ENCODE data around the gene RBBP7.

DNA sequence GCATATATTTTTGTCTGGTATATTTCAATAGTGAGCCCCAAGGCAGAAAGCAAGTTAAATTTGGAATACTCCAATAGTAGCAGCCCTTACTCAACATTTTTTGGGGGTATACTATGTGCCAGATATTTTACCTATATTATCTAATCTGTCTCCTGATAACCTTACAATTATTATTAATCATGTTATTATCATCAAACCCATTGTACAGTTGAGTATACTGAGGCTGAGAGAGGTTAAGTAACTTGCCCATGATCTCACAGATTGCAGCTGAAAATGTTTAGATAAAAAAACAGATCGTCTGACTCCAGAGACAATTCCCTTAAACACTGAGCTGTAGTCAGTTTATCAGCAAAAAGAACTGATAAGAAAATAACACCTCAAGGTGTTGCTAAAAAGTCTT is 6.5 kb upstream of the RBBP7 start:
- TF ChIP-seq, protein P1, sequence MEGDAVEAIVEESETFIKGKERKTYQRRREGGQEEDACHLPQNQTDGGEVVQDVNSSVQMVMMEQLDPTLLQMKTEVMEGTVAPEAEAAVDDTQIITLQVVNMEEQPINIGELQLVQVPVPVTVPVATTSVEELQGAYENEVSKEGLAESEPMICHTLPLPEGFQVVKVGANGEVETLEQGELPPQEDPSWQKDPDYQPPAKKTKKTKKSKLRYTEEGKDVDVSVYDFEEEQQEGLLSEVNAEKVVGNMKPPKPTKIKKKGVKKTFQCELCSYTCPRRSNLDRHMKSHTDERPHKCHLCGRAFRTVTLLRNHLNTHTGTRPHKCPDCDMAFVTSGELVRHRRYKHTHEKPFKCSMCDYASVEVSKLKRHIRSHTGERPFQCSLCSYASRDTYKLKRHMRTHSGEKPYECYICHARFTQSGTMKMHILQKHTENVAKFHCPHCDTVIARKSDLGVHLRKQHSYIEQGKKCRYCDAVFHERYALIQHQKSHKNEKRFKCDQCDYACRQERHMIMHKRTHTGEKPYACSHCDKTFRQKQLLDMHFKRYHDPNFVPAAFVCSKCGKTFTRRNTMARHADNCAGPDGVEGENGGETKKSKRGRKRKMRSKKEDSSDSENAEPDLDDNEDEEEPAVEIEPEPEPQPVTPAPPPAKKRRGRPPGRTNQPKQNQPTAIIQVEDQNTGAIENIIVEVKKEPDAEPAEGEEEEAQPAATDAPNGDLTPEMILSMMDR (IDR thresholded peaks at IDR 0.05), result no peak
- no peak for TF ChIP-seq POLR2A (IDR thresholded peaks at IDR 0.05)
